ENCODE results near the gene UBAC2. TPM values are rescaled to one million over a fixed set of nuclear protein-coding genes. Genes with fewer than 3 reads are reported as not detected.

UBAC2 gene
- total RNA-seq, 1 experiment from 2014 or later = 80.3 TPM

GRCh38 chr13:99285432-99286182, 85.0 kb downstream of the UBAC2 start:
- no TSS peak for BruUV-seq (replicated peaks)
- intact Hi-C loops (cut with micrococcal nuclease; ENCODE audit: unreplicated experiment) = no loop called here
- H3K36me3 ChIP-seq (ENCODE audit: low read depth) = no peaks in the 10 kb centered on the region; the same call in 1 of the 2 replicates
- H3F3A ChIP-seq (ENCODE audit: insufficient read depth, low read depth) = peaks cover 5% of the 10 kb centered on the region; the same call in 1 of the 2 replicates
- H3K4me2 ChIP-seq = no peak overlapping the region
- no peaks in the 10 kb centered on the region for H3K27me3 ChIP-seq (ENCODE audit: insufficient read depth, low read depth)
- no peak overlapping the region for H3K4me3 ChIP-seq
- ChIA-PET CTCF (no interaction called here), POLR2A (ENCODE audit: unreplicated experiment) (no interaction called here)
- H2AFZ ChIP-seq = no peak overlapping the region
- no peak overlapping the region for H3K27ac ChIP-seq
- H3K79me2 ChIP-seq (ENCODE audit: low read depth) = peaks cover 26% of the 10 kb centered on the region; the same call in 1 of the 2 replicates
- no peak for DNase-seq
- H3K9me3 ChIP-seq (ENCODE audit: insufficient read depth, low read depth) = no peaks in the 10 kb centered on the region
- TF ChIP-seq EZH2 (IDR thresholded peaks at IDR 0.05; ENCODE audit: low read depth) (no peak), CTCF (conservative IDR thresholded peaks at IDR 0.05) (no peak)
- peaks cover 20% of the 10 kb centered on the region for H4K20me1 ChIP-seq (ENCODE audit: insufficient read depth)
- H3K9me2 ChIP-seq (ENCODE audit: insufficient read depth) = no peaks in the 10 kb centered on the region
- 0 out of 2 replicates have a peak, but pooled peaks cover 6% of the 10 kb centered on the region for H3K4me1 ChIP-seq (replicated peaks; ENCODE audit: insufficient read depth)

GRCh38 chr13:99287551-99287950, 86.9 kb downstream of the UBAC2 start:
- Histone ChIP-seq H3K9me2 (ENCODE audit: insufficient read depth) (no peaks in the 10 kb centered on the region), H3K4me2 (no peak overlapping the region), H3K27ac (no peak overlapping the region), H2AFZ (no peak overlapping the region), H3K36me3 (ENCODE audit: low read depth) (no peaks in the 10 kb centered on the region; the same call in 1 of the 2 replicates), H3K79me2 (ENCODE audit: low read depth) (peaks cover 36% of the 10 kb centered on the region; the same call in 1 of the 2 replicates), H3K4me1 (replicated peaks; ENCODE audit: insufficient read depth) (0 out of 2 replicates have a peak, but pooled peaks cover 6% of the 10 kb centered on the region), H3K4me3 (no peak overlapping the region), H3F3A (ENCODE audit: insufficient read depth, low read depth) (peaks cover 5% of the 10 kb centered on the region; the same call in 1 of the 2 replicates), H4K20me1 (ENCODE audit: insufficient read depth) (peaks cover 22% of the 10 kb centered on the region), H3K27me3 (ENCODE audit: insufficient read depth, low read depth) (no peaks in the 10 kb centered on the region), H3K9me3 (ENCODE audit: insufficient read depth, low read depth) (no peaks in the 10 kb centered on the region)
- no peak for DNase-seq
- ChIA-PET CTCF (no interaction called here), POLR2A (ENCODE audit: unreplicated experiment) (no interaction called here)
- intact Hi-C loops (cut with micrococcal nuclease; ENCODE audit: unreplicated experiment) = no loop called here
- no TSS peak for BruUV-seq (replicated peaks)
- TF ChIP-seq EZH2 (IDR thresholded peaks at IDR 0.05; ENCODE audit: low read depth) = no peak
- TF ChIP-seq CTCF (conservative IDR thresholded peaks at IDR 0.05) = no peak

DNA sequence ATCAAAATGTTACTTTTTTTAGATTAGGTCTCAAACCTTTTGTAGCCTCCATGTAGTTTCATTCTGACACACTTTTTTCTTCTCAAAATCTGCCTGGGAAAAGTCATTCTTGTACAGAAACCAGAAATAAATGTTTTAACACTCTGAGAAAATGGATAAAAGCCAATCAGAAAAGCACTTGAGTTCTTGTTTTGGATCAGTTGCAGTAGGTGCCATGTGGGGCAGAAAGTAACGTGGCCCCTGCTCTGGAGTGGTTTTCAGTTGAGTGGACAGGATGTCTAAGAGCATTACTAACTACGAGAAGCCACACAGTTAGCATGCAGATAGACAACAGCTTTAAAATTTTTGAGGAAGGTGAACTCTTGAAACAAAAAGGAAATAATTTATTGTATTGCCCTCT, 87.4 kb downstream of the UBAC2 start:
- Histone ChIP-seq H3K4me2 (no peak overlapping the region), H2AFZ (no peak overlapping the region), H3K27me3 (ENCODE audit: insufficient read depth, low read depth) (no peaks in the 10 kb centered on the region), H4K20me1 (ENCODE audit: insufficient read depth) (peaks cover 22% of the 10 kb centered on the region), H3K9me3 (ENCODE audit: insufficient read depth, low read depth) (no peaks in the 10 kb centered on the region), H3K9me2 (ENCODE audit: insufficient read depth) (no peaks in the 10 kb centered on the region), H3K27ac (no peak overlapping the region), H3K4me1 (replicated peaks; ENCODE audit: insufficient read depth) (0 out of 2 replicates have a peak, but pooled peaks cover 6% of the 10 kb centered on the region), H3F3A (ENCODE audit: insufficient read depth, low read depth) (peaks cover 5% of the 10 kb centered on the region; the same call in 1 of the 2 replicates), H3K79me2 (ENCODE audit: low read depth) (peaks cover 32% of the 10 kb centered on the region; the same call in 1 of the 2 replicates), H3K36me3 (ENCODE audit: low read depth) (no peaks in the 10 kb centered on the region; the same call in 1 of the 2 replicates), H3K4me3 (no peak overlapping the region)
- intact Hi-C loops (cut with micrococcal nuclease; ENCODE audit: unreplicated experiment) = no loop called here
- TF ChIP-seq CTCF (conservative IDR thresholded peaks at IDR 0.05) (no peak), EZH2 (IDR thresholded peaks at IDR 0.05; ENCODE audit: low read depth) (no peak)
- no TSS peak for BruUV-seq (replicated peaks)
- ChIA-PET CTCF (no interaction called here), POLR2A (ENCODE audit: unreplicated experiment) (no interaction called here)
- DNase-seq = no peak

Data from PC-9 (cell line).